Aorta (tissue), 5 donors: Measurements from ENCODE around the gene RANGRF. TPM values are rescaled to one million over a fixed set of nuclear protein-coding genes. Genes with fewer than 3 reads are reported as not detected.
"Not testable (repeated sequence)": the region's sequence is repeated elsewhere in the genome, so short reads cannot be mapped to it uniquely, and the experiment has no call there.

ENCODE experiments used
- ATAC-seq: fragments of 200-7000 bp; cut with Tn5 transposase; one replicate; pipeline ENCODE4 v1.9.1; 2022; ENCODE audit warnings: moderate library complexity; ENCODE audit not compliant: low FRiP score
- DNase-seq, 2 donors: peaks; one replicate each; pipeline ENCODE4 v3.0.0-alpha.2; 2020
- H3K27ac ChIP-seq, 2 donors: one replicate each; pipeline ENCODE4 v1.5.1; 2013; ENCODE audit warnings: low read length in 2 of 2, mild to moderate bottlenecking in 2 of 2, moderate library complexity in 2 of 2, control low read depth in 1 of 2, inconsistent platforms in 1 of 2, low read depth in 1 of 2
- H3K27me3 ChIP-seq, 2 donors: one replicate each; pipeline ENCODE4 v1.6.1; 2013; ENCODE audit warnings: control low read depth in 1 of 2, low read length in 1 of 2, mild to moderate bottlenecking in 1 of 2, moderate library complexity in 1 of 2; ENCODE audit not compliant: insufficient read depth in 2 of 2, control insufficient read depth in 1 of 2
- H3K36me3 ChIP-seq, 2 donors: one replicate each; pipeline ENCODE4 v1.6.1; 2013; ENCODE audit warnings: control low read depth in 1 of 2, low read length in 1 of 2, mild to moderate bottlenecking in 1 of 2; ENCODE audit not compliant: insufficient read depth in 2 of 2, control insufficient read depth in 1 of 2
- H3K4me1 ChIP-seq, 2 donors: one replicate each; pipeline ENCODE4 v1.6.1; 2013; ENCODE audit warnings: low read length in 2 of 2, control low read depth in 1 of 2, mild to moderate bottlenecking in 1 of 2, moderate library complexity in 1 of 2; ENCODE audit not compliant: insufficient read depth in 2 of 2, control insufficient read depth in 1 of 2
- H3K4me3 ChIP-seq, 2 donors: one replicate each; pipeline ENCODE4 v1.5.1; 2013; ENCODE audit warnings: low read length in 2 of 2, control low read depth in 1 of 2, mild to moderate bottlenecking in 1 of 2
- H3K9me3 ChIP-seq: one replicate; pipeline ENCODE4 v1.6.1; 2013; ENCODE audit warnings: mild to moderate bottlenecking, low read length; ENCODE audit not compliant: control insufficient read depth
- WGBS, 2 donors: extraction: QIAGEN DNeasy Blood & Tissue Kit; methylation state at CpG; one replicate each; pipeline ENCODE4 v1.1.7; 2013; 5-methylcytosine and 5-hydroxymethylcytosine counted together
- intact Hi-C, 2 donors: fragments of 100-400 bp; cut with DNase I; formaldehyde crosslinking; loops; one replicate each; pipeline versions ENCODE4 v1.14.2 to v1.15.0; 2022
- long read RNA-seq, 2 donors: library from polyadenylated mRNA; unstranded; transcript quantifications; one replicate each; pipeline ENCODE4 v2.0.0, GENCODE V29; 2020 to 2021
- polyA plus RNA-seq, 2 donors: library from polyadenylated mRNA; stranded (reverse); fragments of 200-250 nt; gene quantifications; one replicate each; pipeline ENCODE4 v1.2.3, GENCODE V29; 2013
- total RNA-seq, 2 donors: library from RNA; stranded (reverse); fragmentation: NEBNext Ultra II Directional; extraction: Animal tissue kit (Norgen Biotek cat#: 25700); gene quantifications; one replicate each; pipeline ENCODE4 v1.2.1, GENCODE V29; 2021
- donor health status: healthy with polysubstance abuse.
- donor health status: Bipolar disorder and iron deficiency.
- donor health status: DM: no; HTN: no; CAD: no.
- donor health status: DM: no; HTN: no; CAD: no.
- donor health status: DM: yes; HTN: yes; CAD: no.

Gene RANGRF
- total RNA-seq, result 10 to 100 TPM; 20.3 to 21.7 TPM
- polyA plus RNA-seq, result 10 to 100 TPM; 28.7 to 53.7 TPM
- long read RNA-seq, donor 1, transcript RANGRF-202 (4 exons, 1,074 nt), result minor isoform, 6 of 22 reads
- long read RNA-seq, donor 1, transcript RANGRF-201 (5 exons, 1,009 nt), result major isoform, 7 of 22 reads
- long read RNA-seq, donor 1, partial matches to known transcripts, result 0 of 22 reads
- long read RNA-seq, donor 1, other reads (novel, unspliced or antisense), result 3 of 22 reads
- long read RNA-seq, donor 2, transcript RANGRF-201 (5 exons, 1,009 nt), result major isoform, 5 of 10 reads
- long read RNA-seq, donor 2, partial matches to known transcripts, result 2 of 10 reads
- long read RNA-seq, donor 2, other reads (novel, unspliced or antisense), result 0 of 10 reads

DNA sequence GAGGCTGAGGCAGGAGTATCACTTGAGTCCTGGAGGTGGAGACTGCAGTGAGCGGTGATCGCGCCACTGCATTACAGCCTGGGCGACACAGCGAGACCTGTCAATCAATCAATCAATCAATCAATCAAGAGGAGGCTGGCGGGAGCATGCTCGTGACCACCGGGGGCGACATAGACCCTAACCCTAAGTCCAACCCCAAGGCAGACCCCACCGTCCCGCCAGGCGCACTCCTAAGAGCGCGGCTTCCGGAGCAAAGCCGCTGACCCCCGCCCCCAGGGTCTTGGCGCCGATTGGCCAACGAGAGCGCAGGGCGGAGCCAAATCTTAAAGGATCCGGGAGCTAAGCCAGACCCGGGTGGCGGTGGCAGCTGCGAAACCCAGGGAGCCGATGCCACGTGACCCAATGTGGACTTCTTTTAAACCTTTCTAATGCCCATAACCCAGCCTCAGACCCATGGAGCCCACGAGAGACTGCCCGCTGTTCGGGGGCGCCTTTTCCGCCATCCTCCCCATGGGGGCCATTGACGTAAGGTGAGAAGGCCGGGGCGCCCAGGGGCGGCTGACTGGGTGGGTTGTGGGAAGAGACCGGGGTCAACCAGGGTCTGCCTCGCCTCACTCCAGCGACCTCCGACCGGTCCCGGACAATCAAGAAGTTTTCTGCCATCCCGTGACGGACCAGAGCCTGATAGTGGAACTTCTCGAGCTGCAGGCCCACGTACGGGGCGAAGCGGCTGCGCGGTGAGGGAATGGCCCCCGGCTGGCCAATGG is at the start of gene RANGRF:
RANGRF (plus strand) TSS at position 335 of the 767 bp plus-strand sequence; CDS start at position 454, 119 bp downstream.
- DNase-seq, result peak; percentile 94 to 95
- 0% methylated on average over 53 of the region's 53 CpGs for WGBS, 2 donors
- peak; percentile 92 for ATAC-seq
- intact Hi-C loops, result no loop called here
- H3K27ac ChIP-seq, result peak within 1 kb of the TSS in 1 of 2 donors; percentile 48
- no peaks in the 10 kb centered on the region for H3K4me1 ChIP-seq
- no peaks in the 10 kb centered on the region for H3K36me3 ChIP-seq
- H3K9me3 ChIP-seq, result no peaks in the 10 kb centered on the region
- H3K27me3 ChIP-seq, result no peaks in the 10 kb centered on the region
- peak within 1 kb of the TSS; percentile 43 to 44 for H3K4me3 ChIP-seq

DNA sequence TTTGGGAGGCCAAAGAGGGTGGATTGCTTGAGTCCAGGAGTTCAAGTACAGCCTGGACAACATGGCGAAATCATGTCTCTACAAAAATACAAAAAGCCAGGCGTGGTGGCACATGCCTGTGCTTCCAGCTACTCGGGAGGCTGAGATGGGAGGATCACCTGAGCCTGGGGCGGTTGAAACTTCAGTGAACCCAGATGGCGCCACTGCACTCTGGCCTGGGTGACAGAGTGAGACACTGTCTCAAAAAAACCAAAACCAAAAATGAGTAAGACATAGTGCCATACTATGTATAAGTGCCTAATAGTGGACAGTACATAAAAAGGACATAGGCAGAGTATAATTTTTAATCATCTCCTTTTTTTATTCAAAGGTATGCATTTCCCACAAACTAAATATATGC is 44.6 kb upstream of the RANGRF start:
- ATAC-seq (no peak), DNase-seq (no peak)
- Histone ChIP-seq H3K9me3 (no peaks in the 10 kb centered on the region), H3K27me3 (no peaks in the 10 kb centered on the region), H3K27ac (no peak overlapping the region), H3K36me3 (no peaks in the 10 kb centered on the region), H3K4me3 (no peak overlapping the region), H3K4me1 (no peaks in the 10 kb centered on the region)
- intact Hi-C loops, result no loop called here
- WGBS, 2 donors, result 91 to 92% methylated on average over 5 of the region's 5 CpGs

DNA sequence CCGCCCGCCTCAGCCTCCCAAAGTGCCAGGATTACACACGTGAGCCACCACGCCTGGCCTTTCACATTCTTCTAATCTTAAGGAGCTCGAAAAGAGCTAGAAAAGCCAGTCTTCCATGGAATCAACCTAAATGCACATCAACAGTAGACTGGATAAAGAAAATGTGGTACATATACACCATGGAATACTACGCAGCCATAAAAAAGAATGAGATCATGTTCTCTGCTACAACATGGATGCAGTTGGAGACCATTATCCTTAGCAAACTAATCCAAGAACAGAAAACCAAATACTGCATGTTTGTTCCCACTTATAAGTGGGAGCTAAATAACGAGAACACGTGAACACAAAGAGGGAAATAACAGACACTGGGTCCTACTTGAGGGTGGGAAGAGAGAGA is 43.7 kb upstream of the RANGRF start:
- ATAC-seq (no peak), DNase-seq (no peak)
- intact Hi-C loops, result no loop called here
- H3K9me3 ChIP-seq, result no peaks in the 10 kb centered on the region
- no peaks in the 10 kb centered on the region for H3K4me1 ChIP-seq
- no peak overlapping the region for H3K27ac ChIP-seq
- WGBS, 2 donors, result 96 to 97% methylated on average over 8 of the region's 8 CpGs
- H3K36me3 ChIP-seq, result no peaks in the 10 kb centered on the region
- no peaks in the 10 kb centered on the region for H3K27me3 ChIP-seq
- H3K4me3 ChIP-seq, result no peak overlapping the region

GRCh38 chr17:8248751-8249607 is 39.5 kb upstream of the RANGRF start, which contains the start of gene PFAS:
Gene PFAS, plus strand, starts transcription at chr17:8249289. Its CDS starts 4,649 bp downstream, at chr17:8253938.
- 0% methylated on average over 58 of the region's 58 CpGs for WGBS, 2 donors
- peak within 1 kb of the TSS; percentile 78 to 80 for H3K4me3 ChIP-seq
- no peaks in the 10 kb centered on the region for H3K27me3 ChIP-seq
- no peaks in the 10 kb centered on the region for H3K36me3 ChIP-seq
- no peaks in the 10 kb centered on the region for H3K4me1 ChIP-seq
- DNase-seq, result peak; percentile 97 to 99
- ATAC-seq, result peak; percentile 93
- intact Hi-C loops, result loop anchor here in 1 of 2 donors (2.0 kb wide), 2 partner anchors 46 to 62 kb away; partner anchors contain the start of gene SLC25A35
- H3K9me3 ChIP-seq, result no peaks in the 10 kb centered on the region
- H3K27ac ChIP-seq, result peak within 1 kb of the TSS; percentile 32 to 85

DNA sequence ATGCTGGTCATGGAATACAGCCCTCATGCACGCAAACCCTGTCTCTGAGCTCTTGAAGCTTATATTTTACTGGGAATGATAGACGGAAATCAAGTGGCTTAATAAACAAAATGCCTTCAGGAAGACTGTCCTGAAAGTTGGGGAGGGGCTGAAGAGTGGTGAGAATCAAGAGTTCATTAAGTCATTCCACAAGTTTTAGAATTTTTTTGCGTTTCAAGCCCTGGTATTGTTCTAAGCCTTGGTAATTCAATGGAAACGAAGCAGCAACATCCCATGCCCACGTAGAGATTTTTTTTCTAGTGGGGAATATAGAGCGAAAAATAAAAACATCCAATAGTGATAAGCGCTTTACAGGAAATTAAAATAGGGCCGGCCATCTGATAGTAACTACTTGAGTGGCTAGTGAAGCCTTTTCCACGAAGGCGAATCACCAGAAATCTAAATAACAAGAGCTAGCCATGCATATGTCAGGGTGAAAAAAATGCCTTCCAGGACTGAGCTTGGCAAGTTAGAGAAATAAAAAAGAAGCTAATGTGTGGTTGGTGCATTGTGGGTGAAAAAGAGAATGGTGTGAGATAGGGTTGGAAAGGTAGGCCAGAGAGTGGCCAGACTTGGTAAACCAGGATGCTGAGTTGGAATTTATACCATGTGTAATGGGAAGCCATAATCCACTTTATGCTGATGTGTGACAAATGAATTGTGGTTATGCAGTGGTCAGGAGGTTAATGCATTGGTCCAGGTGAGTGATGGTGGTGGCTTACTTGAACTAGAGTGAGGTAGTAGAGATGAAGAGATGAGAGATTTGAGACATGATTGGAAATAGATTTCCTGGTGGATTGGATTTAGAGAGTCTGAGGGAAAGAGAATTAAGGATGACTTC is 38.6 kb upstream of the RANGRF start:
- DNase-seq (no peak), ATAC-seq (no peak)
- Histone ChIP-seq H3K4me1 (no peaks in the 10 kb centered on the region), H3K4me3 (peak overlapping the region; percentile 53 to 78), H3K27me3 (no peaks in the 10 kb centered on the region), H3K9me3 (no peaks in the 10 kb centered on the region), H3K27ac (peak overlapping the region in 1 of 2 donors; percentile 4), H3K36me3 (peaks cover 0 to under 1% of the 10 kb centered on the region in 2 donors)
- intact Hi-C loops, result loop anchor here in 1 of 2 donors (2.0 kb wide), 2 partner anchors 45 to 63 kb away; partner anchors contain the start of gene SLC25A35
- WGBS, 2 donors, result 8 to 11% methylated on average over 10 of the region's 10 CpGs

DNA sequence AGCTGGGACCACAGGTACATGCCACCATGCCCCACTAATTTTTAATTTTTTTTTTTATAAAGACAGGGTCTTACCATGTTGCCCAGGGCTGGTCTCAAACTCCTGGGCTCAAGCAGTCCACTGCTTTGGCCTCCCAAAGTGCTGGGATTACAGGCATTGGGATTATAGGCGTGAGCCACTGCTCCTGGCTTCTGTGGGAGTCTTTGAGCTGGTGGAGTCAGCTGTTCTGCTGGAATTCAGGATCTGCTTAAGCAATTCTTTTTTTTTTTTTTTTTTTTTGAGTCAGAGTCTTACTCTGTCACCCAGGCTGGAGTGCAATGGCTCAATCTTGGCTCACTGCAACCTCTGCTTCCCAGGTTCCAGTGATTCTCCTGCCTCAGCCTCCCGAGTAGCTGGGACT is 37.1 kb upstream of the RANGRF start:
- ATAC-seq, H3K27me3 ChIP-seq, H3K9me3 ChIP-seq, H3K4me1 ChIP-seq, H3K36me3 ChIP-seq, intact Hi-C loops, DNase-seq, H3K4me3 ChIP-seq, H3K27ac ChIP-seq: not testable (repeated sequence)
- 75 to 88% methylated on average over 2 of the region's 2 CpGs for WGBS, 2 donors

DNA sequence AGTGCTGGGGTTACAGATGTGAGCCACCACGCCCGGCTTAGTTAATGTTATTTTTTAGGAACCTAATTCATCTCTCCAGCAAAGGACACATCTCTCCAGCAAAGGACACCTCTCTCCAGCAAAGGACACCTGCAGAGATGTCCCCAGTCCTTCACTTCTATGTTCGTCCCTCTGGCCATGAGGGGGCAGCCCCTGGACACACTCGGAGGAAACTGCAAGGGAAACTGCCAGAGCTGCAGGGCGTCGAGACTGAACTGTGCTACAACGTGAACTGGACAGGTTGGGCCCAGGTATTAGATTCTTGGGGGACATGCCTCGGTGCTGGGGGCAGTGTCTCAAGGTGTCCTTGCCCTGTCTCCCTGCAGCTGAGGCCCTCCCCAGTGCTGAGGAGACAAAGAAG is 34.7 kb upstream of the RANGRF start:
- H3K36me3 ChIP-seq, result peaks cover 0 to 2% of the 10 kb centered on the region in 2 donors
- WGBS, 2 donors, result 60 to 63% methylated on average over 8 of the region's 8 CpGs
- intact Hi-C loops, result no loop called here
- DNase-seq, result no peak
- no peak overlapping the region for H3K4me3 ChIP-seq
- no peak overlapping the region for H3K27ac ChIP-seq
- no peaks in the 10 kb centered on the region for H3K4me1 ChIP-seq
- H3K9me3 ChIP-seq, result no peaks in the 10 kb centered on the region
- ATAC-seq, result no peak
- no peaks in the 10 kb centered on the region for H3K27me3 ChIP-seq
